ENCODE results near the gene MELK. TPM values are rescaled to one million over a fixed set of nuclear protein-coding genes. Genes with fewer than 3 reads are reported as not detected.
"Not testable (repeated sequence)": the region's sequence is repeated elsewhere in the genome, so short reads cannot be mapped to it uniquely, and the experiment has no call there.

The MELK gene
- total RNA-seq: 1 to 10 TPM; 4.9 to 9.4 TPM
- 10 to 100 TPM; 14.3 to 32.1 (median 20.1) TPM for polyA plus RNA-seq (ENCODE audit: insufficient read length in 6 of 6)
- long read RNA-seq, donor 1, partial matches to known transcripts: 0 of 1 reads
- long read RNA-seq, donor 1, other reads (novel, unspliced or antisense): 0 of 1 reads
- long read RNA-seq, donor 2: 0 reads
- long read RNA-seq, donor 3, partial matches to known transcripts: 0 of 1 reads
- long read RNA-seq, donor 3, other reads (novel, unspliced or antisense): 0 of 1 reads
- long read RNA-seq, donor 4, partial matches to known transcripts: 0 of 1 reads
- long read RNA-seq, donor 4, other reads (novel, unspliced or antisense): 0 of 1 reads
- long read RNA-seq, donor 5: 0 reads
- long read RNA-seq, donor 6: 0 reads
- long read RNA-seq, donor 7: 0 reads
- long read RNA-seq, donor 8: 0 reads
- long read RNA-seq, donor 9: 0 reads
- long read RNA-seq, donor 10: 0 reads
- long read RNA-seq, donor 11: 0 reads
- long read RNA-seq, donor 12: 0 reads

DNA sequence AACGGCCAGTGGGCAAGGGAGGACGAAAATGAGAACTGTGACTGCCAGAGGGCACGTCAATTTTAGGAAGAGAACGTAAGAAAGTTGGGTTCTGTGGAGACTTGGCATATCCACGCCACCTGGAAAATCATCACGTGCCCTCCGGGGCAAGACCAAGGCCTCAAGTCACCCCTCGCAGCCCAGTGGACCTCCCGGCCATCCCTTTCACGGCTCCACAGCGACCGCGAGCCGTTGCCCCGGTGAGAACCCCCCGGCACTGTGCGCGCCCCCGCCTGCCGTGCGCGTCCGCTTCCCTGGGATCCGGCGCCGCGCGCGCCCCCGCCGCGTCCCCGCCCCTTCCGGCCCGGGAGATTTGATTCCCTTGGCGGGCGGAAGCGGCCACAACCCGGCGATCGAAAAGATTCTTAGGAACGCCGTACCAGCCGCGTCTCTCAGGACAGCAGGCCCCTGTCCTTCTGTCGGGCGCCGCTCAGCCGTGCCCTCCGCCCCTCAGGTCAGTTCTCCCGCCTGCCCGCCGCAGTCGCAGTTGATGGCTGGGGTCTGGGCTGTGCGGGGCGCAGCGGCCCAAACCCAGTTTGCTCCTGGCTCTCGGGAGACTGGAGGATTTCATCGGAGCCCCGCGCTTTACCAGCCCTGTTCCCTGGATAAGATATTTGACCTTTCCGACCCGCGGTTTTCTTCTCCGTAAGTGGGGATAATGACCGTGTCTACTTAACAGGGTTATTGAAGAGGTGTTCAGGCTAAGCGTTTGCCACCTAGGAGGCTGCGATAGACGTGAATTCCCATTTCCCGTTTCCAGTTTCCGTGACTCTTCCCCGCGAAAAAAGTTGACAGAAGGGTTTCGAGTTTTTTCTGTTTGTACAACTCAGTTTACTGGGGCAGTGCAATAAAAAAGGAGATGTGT is at the start of gene MELK:
TSS of gene MELK (plus strand) at position 381 of the 904 bp plus-strand sequence. CDS start 8,787 bp downstream, outside the sequence.
- peak within 1 kb of the TSS; percentile 80 to 91 for H3K4me3 ChIP-seq
- H3K9me3 ChIP-seq: no peaks in the 10 kb centered on the region
- intact Hi-C loops (cut with DNase I): no loop called here
- H3K27me3 ChIP-seq: no peaks in the 10 kb centered on the region
- no peaks in the 10 kb centered on the region for H3K36me3 ChIP-seq
- DNase-seq (peak; percentile 74 to 96 (median 83)), ATAC-seq (peak; percentile 99)
- TF ChIP-seq, protein P1, sequence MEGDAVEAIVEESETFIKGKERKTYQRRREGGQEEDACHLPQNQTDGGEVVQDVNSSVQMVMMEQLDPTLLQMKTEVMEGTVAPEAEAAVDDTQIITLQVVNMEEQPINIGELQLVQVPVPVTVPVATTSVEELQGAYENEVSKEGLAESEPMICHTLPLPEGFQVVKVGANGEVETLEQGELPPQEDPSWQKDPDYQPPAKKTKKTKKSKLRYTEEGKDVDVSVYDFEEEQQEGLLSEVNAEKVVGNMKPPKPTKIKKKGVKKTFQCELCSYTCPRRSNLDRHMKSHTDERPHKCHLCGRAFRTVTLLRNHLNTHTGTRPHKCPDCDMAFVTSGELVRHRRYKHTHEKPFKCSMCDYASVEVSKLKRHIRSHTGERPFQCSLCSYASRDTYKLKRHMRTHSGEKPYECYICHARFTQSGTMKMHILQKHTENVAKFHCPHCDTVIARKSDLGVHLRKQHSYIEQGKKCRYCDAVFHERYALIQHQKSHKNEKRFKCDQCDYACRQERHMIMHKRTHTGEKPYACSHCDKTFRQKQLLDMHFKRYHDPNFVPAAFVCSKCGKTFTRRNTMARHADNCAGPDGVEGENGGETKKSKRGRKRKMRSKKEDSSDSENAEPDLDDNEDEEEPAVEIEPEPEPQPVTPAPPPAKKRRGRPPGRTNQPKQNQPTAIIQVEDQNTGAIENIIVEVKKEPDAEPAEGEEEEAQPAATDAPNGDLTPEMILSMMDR (IDR thresholded peaks at IDR 0.05): no peak
- H3K4me1 ChIP-seq: peaks cover 0 to 12% of the 10 kb centered on the region in 2 donors
- peak within 1 kb of the TSS in 1 of 2 donors; percentile 56 for H3K27ac ChIP-seq

DNA sequence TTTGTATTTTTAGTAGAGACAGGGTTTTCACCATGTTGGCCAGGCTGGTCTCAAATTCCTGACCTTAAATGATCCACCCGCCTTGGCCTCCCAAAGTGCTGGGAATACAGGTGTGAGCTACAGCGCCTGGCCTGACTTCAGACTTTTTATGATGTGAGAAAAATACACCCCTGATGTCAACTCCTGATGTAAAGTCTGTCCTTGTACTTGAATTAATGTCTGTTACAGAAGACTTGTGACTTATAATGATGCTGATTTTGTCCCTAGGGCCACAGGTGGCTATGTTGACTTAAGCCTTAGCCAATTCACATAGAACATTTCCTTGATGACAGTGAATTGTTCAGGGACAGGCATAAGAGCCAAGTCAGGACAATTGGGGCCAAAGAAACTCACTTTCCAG is 42.5 kb upstream of the MELK start:
- H3K4me1 ChIP-seq: no peaks in the 10 kb centered on the region
- H3K27ac ChIP-seq: no peak overlapping the region
- DNase-seq: no peak
- no peak overlapping the region for H3K4me3 ChIP-seq
- no peak for ATAC-seq
- no peaks in the 10 kb centered on the region for H3K9me3 ChIP-seq
- no peaks in the 10 kb centered on the region for H3K27me3 ChIP-seq
- TF ChIP-seq, protein P1 (IDR thresholded peaks at IDR 0.05): no peak
- no peaks in the 10 kb centered on the region for H3K36me3 ChIP-seq
- intact Hi-C loops (cut with DNase I): no loop called here

DNA sequence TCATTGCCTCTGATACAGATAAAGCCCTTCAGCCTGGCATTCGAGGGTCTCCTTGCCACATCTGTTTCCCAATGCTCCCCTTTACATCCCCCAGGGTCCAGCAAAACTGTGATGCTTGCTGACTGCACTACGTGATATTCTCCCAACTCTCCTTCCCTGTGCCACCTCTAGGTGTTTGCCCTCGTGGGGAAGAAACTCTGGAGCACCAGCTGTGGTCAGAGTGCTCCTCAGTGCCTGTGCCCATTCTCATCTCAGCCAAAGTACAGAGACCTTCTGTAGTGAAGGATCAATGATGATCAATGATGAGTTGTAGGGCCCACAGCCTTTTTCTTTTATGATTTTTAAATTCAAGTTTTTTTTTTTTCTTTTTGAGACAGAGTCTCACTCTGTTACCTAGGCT is 40.3 kb upstream of the MELK start:
- Histone ChIP-seq H3K36me3 (no peaks in the 10 kb centered on the region), H3K4me3 (no peak overlapping the region), H3K27me3 (no peaks in the 10 kb centered on the region), H3K9me3 (no peaks in the 10 kb centered on the region), H3K4me1 (no peaks in the 10 kb centered on the region), H3K27ac (no peak overlapping the region)
- intact Hi-C loops (cut with DNase I): no loop called here
- TF ChIP-seq, protein P1 (IDR thresholded peaks at IDR 0.05): no peak
- no peak for DNase-seq
- no peak for ATAC-seq

DNA sequence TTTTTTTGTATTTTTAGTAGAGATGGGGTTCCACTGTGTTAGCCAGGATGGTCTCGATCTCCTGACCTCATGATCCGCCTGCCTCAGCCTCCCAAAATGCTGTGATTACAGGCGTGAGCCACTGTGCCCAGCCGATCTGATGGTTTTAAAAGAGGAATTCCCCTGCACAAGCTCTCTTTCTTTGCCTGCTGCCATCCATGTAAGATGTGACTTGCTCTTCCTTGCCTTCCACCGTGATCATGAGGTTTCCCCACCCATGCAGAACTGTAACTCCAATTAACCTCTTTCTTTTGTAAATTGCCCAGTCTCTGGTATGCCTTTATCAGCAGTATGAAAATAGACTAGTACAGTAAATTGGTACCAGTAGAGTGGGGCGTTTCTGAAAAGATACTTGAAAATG is 39.0 kb upstream of the MELK start:
- DNase-seq; ATAC-seq; intact Hi-C loops (cut with DNase I); H3K36me3 ChIP-seq; H3K27me3 ChIP-seq; H3K9me3 ChIP-seq; H3K27ac ChIP-seq; H3K4me3 ChIP-seq; H3K4me1 ChIP-seq: not testable (repeated sequence)

DNA sequence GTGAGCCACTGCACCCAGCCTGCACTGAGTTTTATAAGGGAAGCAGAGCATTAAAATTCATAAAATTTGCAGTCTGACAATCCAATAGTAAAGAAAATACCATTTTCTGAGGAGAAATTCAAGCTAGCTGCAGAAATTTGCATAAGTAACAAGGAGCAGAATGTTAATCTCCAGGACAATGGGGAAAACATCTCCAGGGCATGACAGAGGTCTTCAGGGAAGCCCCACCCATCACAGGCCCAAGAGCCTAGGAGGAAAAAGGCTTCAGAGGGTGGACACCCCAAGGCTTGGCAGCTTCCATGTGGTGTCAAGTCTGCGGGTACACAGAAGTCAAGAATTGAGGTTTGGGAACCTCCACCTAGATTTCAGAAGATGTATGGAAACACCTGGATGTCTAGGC is 37.6 kb upstream of the MELK start:
- H3K36me3 ChIP-seq: no peaks in the 10 kb centered on the region
- intact Hi-C loops (cut with DNase I): no loop called here
- no peaks in the 10 kb centered on the region for H3K9me3 ChIP-seq
- no peak overlapping the region for H3K4me3 ChIP-seq
- H3K27ac ChIP-seq: no peak overlapping the region
- H3K4me1 ChIP-seq: no peaks in the 10 kb centered on the region
- ATAC-seq (no peak), DNase-seq (no peak)
- TF ChIP-seq, protein P1 (IDR thresholded peaks at IDR 0.05): no peak
- H3K27me3 ChIP-seq: no peaks in the 10 kb centered on the region

Measured in left lung (tissue), 14 donors.